Esophagus muscularis mucosa (tissue), 4 donors: ENCODE data around the gene DMRTC1. TPM values are rescaled to one million over a fixed set of nuclear protein-coding genes. Genes with fewer than 3 reads are reported as not detected.
"Not testable (repeated sequence)": the region's sequence is repeated elsewhere in the genome, so short reads cannot be mapped to it uniquely, and the experiment has no call there.

Source experiments
- DNase-seq: peaks from one replicate; pipeline ENCODE4 v3.0.0-alpha.2; 2017; ENCODE audit errors: extremely low spot score
- H3K27ac ChIP-seq, 4 donors: fragments of 200-600 bp; sonication (generic); replicated peaks in 1 of 4; 1 replicate in 3 of 4; 2 replicates in 1 of 4; pipeline ENCODE4 v1.5.1; 2016 to 2019; ENCODE audit warnings: mild to moderate bottlenecking in 1 of 4
- H3K27me3 ChIP-seq, 4 donors: fragments of 200-600 bp; sonication (generic); one replicate each; pipeline versions ENCODE4 v1.5.1 to v1.6.0; 2016 to 2019
- H3K36me3 ChIP-seq, 4 donors: fragments of 200-600 bp; sonication (generic); one replicate each; pipeline ENCODE4 v1.5.1; 2016 to 2019
- H3K4me1 ChIP-seq, 4 donors: fragments of 200-600 bp; sonication (generic); one replicate each; pipeline ENCODE4 v1.5.1; 2016 to 2019
- H3K4me3 ChIP-seq, 4 donors: fragments of 200-600 bp; sonication (generic); 1 replicate in 2 of 4; 2 replicates in 2 of 4; pipeline ENCODE4 v1.5.1; 2016 to 2019; ENCODE audit warnings: mild to moderate bottlenecking in 4 of 4, moderate library complexity in 1 of 4
- H3K9me3 ChIP-seq, 4 donors: fragments of 200-600 bp; sonication (generic); 1 replicate in 3 of 4; 2 replicates in 1 of 4; pipeline ENCODE4 v1.5.1; 2016 to 2019
- WGBS: methylation state at CpG from one replicate; pipeline ENCODE4 v1.1.5; 2018; 5-methylcytosine and 5-hydroxymethylcytosine counted together
- intact Hi-C: fragments of 100-400 bp; cut with DNase I; formaldehyde crosslinking; loops from one replicate; pipeline ENCODE4 v1.15.1; 2023
- total RNA-seq, 4 donors: library from RNA; depleted of rRNA; stranded (reverse); fragments of >200 nt; gene quantifications; one replicate each; pipeline versions ENCODE4 v1.1.0 to v1.2.1, GENCODE V29; 2016

Gene DMRTC1
- total RNA-seq, 4 donors from 2014 or later, result not detected

- H3K36me3 ChIP-seq, H3K4me1 ChIP-seq, H3K27me3 ChIP-seq, H3K4me3 ChIP-seq, DNase-seq, intact Hi-C loops, H3K27ac ChIP-seq, H3K9me3 ChIP-seq: not testable (repeated sequence)
- WGBS, result no CpG with 5 or more reads among the region's 13 CpGs
These were observed 31.3 kb downstream of the DMRTC1 start, which contains the start of gene FAM236C for GRCh38 chrX:72912315-72912714. TSS of gene FAM236C (plus strand) at chrX:72912615. CDS start at chrX:72912715, 100 bp downstream.

GRCh38 chrX:72889740-72890139 is 53.9 kb downstream of the DMRTC1 start:
- H3K27ac ChIP-seq, H3K9me3 ChIP-seq, intact Hi-C loops, H3K36me3 ChIP-seq, H3K4me3 ChIP-seq, DNase-seq, H3K27me3 ChIP-seq, H3K4me1 ChIP-seq: not testable (repeated sequence)
- no CpG with 5 or more reads among the region's 14 CpGs for WGBS

- H3K4me1 ChIP-seq, H3K4me3 ChIP-seq, H3K27me3 ChIP-seq, DNase-seq, intact Hi-C loops, H3K9me3 ChIP-seq, H3K27ac ChIP-seq, H3K36me3 ChIP-seq: not testable (repeated sequence)
- no CpG with 5 or more reads among the region's 2 CpGs for WGBS
These were observed 60.7 kb downstream of the DMRTC1 start for GRCh38 chrX:72882898-72883297.

GRCh38 chrX:72837532-72837931 is 106.1 kb downstream of the DMRTC1 start:
- H3K27ac ChIP-seq, H3K4me3 ChIP-seq, H3K27me3 ChIP-seq, intact Hi-C loops, H3K4me1 ChIP-seq, DNase-seq, H3K9me3 ChIP-seq, H3K36me3 ChIP-seq: not testable (repeated sequence)
- no CpG with 5 or more reads among the region's 2 CpGs for WGBS

DNA sequence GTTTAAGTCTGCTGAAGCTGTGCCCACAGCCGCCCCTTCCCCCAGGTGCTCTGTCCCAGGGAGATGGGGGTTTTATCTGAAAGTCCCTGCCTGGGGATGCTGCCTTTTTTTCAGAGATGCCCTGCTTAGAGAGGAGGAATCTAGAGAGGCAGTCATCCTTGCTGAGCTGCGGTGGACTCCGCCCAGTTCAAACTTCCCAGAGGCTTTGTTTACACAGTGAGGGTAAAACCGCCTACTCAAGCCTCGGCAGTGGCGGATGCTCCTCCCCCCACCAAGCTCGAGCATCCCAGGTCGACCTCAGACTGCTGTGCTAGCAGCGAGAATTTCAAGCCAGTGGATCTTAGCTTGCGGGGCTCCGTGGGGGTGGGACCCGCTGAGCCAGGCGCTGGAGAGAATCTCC is 112.9 kb downstream of the DMRTC1 start:
- H3K9me3 ChIP-seq, intact Hi-C loops, H3K27me3 ChIP-seq, H3K36me3 ChIP-seq, H3K27ac ChIP-seq, DNase-seq, H3K4me3 ChIP-seq, H3K4me1 ChIP-seq: not testable (repeated sequence)
- WGBS, result no CpG with 5 or more reads among the region's 13 CpGs

Other genes with a start within 250 kb of the DMRTC1 start
- 10 to 100 TPM in 1 of 4 donors, 1 to 10 TPM in 3; 6.0 to 10.7 (median 8.0) TPM for gene PHKA1, start 229.5 kb downstream of the DMRTC1 start, total RNA-seq
- not detected for gene DMRTC1B, start 166.9 kb downstream of the DMRTC1 start, total RNA-seq
- gene FAM236B, start 161.2 kb downstream of the DMRTC1 start, total RNA-seq, result not detected
- gene FAM236D, start 135.6 kb downstream of the DMRTC1 start, total RNA-seq, result not detected
- gene FAM236C, start 31.2 kb downstream of the DMRTC1 start, total RNA-seq, result not detected
- not detected for gene FAM236A, start 5.6 kb downstream of the DMRTC1 start, total RNA-seq
- not detected for gene PABPC1L2B, start 59.1 kb upstream of the DMRTC1 start, total RNA-seq
- gene PABPC1L2A, start 135.7 kb upstream of the DMRTC1 start, total RNA-seq, result under 1 TPM in 1 of 4 donors, not detected in 3; 0.17 TPM